Central memory CD4-positive, alpha-beta T cell (primary cell): ENCODE data around the gene RILPL2.
"Not testable (repeated sequence)": the region's sequence is repeated elsewhere in the genome, so short reads cannot be mapped to it uniquely, and the experiment has no call there.

Experiments
- DNase-seq: peaks from one replicate; pipeline ENCODE4 v3.0.0; 2022
- total RNA-seq, 3 experiments: gene quantifications; one replicate each; lab custom pipeline; 2026; lab: John Stamatoyannopoulos, UW

Gene RILPL2
- total RNA-seq, result 53.8 to 138 (median 59.8) reads per million in 3 experiments

GRCh38 chr12:123436017-123436964, at the start of gene RILPL2:
TSS of gene RILPL2 (minus strand) at chr12:123436684. CDS start at chr12:123436420, 264 bp downstream.
- DNase-seq, result peak; percentile 95

GRCh38 chr12:123485756-123486155, 49.3 kb upstream of the RILPL2 start:
- no peak for DNase-seq

- DNase-seq, result no peak
These were observed 47.2 kb upstream of the RILPL2 start for GRCh38 chr12:123483602-123484248.

GRCh38 chr12:123482876-123483275, 46.4 kb upstream of the RILPL2 start:
- DNase-seq, result no peak

- not testable (repeated sequence) for DNase-seq
These were observed 44.8 kb upstream of the RILPL2 start for GRCh38 chr12:123481251-123481650.

GRCh38 chr12:123479442-123480180, 43.1 kb upstream of the RILPL2 start:
- DNase-seq, result no peak

GRCh38 chr12:123478762-123479161, 42.3 kb upstream of the RILPL2 start:
- no peak for DNase-seq

GRCh38 chr12:123478069-123478468, 41.6 kb upstream of the RILPL2 start:
- no peak for DNase-seq

- no peak for DNase-seq
These were observed 38.8 kb upstream of the RILPL2 start for GRCh38 chr12:123475246-123475703.

GRCh38 chr12:123474485-123475245, 38.2 kb upstream of the RILPL2 start:
- peak; percentile 31 for DNase-seq

- no peak for DNase-seq
These were observed 36.0 kb upstream of the RILPL2 start for GRCh38 chr12:123472438-123472849.

- no peak for DNase-seq
These were observed 35.0 kb upstream of the RILPL2 start for GRCh38 chr12:123471374-123472068.

- no peak for DNase-seq
These were observed 33.5 kb upstream of the RILPL2 start for GRCh38 chr12:123469978-123470377.

GRCh38 chr12:123468786-123469185, 32.3 kb upstream of the RILPL2 start:
- no peak for DNase-seq

GRCh38 chr12:123465084-123465483, 28.6 kb upstream of the RILPL2 start:
- DNase-seq, result no peak

- not testable (repeated sequence) for DNase-seq
These were observed 26.7 kb upstream of the RILPL2 start for GRCh38 chr12:123463174-123463573.

GRCh38 chr12:123457980-123458779, 21.7 kb upstream of the RILPL2 start, which contains the start of gene SNRNP35:
TSS of gene SNRNP35 (plus strand) at chr12:123458139. CDS start at chr12:123465541, 7,402 bp downstream.
- DNase-seq, result peak; percentile 87

GRCh38 chr12:123453165-123453564, 16.7 kb upstream of the RILPL2 start:
- DNase-seq, result peak; percentile 51

- not testable (repeated sequence) for DNase-seq
These were observed 15.7 kb upstream of the RILPL2 start for GRCh38 chr12:123452276-123452550.

- DNase-seq, result no peak
These were observed 14.2 kb upstream of the RILPL2 start for GRCh38 chr12:123450636-123451035.

- DNase-seq, result no peak
These were observed 13.4 kb upstream of the RILPL2 start for GRCh38 chr12:123449856-123450255.
